UCSD-AML1 (cell line): ENCODE data around the gene ITGB7.

Source experiments
- DNase-seq: peaks from one replicate; lab custom pipeline; 2025; ENCODE audit not compliant: unreplicated experiment; lab: John Stamatoyannopoulos, UW

The ITGB7 gene

DNA sequence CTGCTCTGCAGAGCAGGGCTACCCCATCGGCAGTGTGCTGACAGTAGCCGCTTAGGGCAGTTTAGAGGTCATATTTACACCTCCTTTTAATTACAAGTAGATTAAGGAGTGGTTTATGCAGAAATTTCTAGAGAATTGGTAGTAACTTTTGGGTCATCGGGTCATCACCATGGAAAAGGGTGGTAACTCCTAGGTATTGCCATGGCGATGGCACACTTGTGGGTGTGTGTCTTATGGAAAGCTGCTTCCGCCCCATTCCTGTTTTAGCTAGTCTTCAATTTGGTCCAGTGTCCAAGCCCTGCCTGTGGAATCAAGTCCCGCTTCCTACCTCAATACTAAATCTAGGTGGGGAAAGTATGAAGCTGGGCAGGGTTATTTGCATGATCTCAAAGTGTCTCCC, 56.0 kb downstream of the ITGB7 start:
- DNase-seq, result no peak

DNA sequence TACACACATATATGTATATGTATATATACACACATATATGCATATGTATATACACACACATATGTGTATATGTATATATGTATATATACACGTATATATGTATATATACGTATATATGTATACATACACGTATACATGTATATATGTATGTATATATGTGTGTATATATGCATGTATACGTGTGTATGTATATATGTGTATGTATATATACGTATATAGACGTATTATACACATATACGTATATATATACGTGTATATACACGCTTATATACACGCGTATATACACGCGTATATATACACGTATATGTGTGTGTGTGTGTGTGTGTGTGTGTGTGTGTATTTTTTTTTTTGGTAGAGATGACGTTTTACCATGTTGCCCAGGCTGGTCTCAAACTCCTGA, 59.4 kb downstream of the ITGB7 start:
- no peak for DNase-seq

DNA sequence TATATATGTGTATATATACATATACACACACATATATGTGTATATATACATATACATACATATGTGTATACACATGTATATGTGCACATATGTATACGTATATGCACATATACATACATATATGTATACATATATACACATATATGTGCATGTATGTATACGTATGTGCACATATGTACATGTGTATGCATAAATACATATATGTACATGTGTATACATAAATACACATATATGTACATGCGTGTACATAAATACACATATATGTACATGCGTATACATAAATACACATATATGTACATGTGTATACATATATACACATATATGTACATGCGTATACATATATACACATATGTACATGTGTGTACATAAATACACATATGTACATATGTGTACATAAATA, 59.9 kb downstream of the ITGB7 start:
- DNase-seq, result no peak

DNA sequence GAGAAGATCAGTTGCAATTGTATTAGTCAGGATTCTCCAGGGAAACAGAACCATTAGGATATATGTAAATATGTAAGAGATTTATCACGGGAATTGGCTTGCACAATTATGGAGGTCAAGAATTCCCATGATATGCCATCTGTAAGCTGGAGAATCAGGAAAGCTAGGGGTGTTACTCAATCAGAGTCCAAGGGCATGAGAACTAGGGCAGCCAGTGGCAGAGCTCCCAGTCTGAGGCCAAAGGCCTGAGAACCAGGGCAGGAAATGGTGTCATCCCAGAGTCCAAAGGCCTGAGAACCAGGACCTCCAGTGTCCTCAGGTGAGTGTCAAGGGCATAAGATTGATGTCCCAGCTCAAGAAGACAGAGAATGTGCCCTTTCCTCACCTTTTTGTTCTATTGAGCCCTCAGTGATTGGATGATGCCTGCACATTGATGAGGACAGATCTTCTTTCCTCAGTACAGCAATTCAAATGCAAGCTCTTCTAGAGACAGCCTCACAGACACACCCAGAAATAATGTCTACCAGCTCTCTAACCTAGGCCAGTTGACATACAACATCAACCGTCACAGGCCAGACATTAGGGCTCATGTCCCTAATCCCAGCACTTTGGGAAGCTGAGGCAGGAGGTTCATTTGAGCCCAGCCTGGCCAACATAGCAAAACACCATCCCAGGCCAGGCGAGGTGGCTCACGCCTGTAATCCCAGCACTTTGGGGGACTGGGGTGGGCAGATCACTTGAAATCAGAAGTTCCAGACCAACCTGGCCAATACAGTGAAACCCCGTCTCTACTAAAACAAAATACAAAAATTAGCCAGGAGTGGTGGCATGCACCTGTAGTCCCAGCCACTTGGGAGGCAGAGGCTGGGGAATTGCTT, 61.4 kb downstream of the ITGB7 start:
- DNase-seq, result no peak

DNA sequence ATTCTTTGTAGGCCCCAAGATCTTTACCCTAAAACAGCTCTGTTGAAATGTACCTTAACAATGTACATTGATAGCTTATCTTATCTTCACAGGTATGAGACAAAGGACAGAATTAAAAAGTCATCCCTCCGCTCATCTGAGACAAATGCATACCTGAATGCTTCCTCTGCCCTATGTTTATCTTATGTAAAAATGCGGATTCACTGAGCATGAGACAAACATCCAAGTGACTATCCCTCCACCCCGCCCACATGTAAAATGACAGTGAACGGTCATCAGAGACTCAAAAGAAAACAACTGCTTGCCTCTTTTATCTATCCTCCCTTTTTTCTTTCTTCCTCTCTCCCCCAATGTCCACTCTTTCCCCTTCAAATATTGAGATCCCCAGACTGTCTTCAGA, 63.7 kb downstream of the ITGB7 start:
- DNase-seq, result no peak
